ENCODE data around the gene HK1. TPM values are rescaled to one million over a fixed set of nuclear protein-coding genes. Genes with fewer than 3 reads are reported as not detected.

HK1 gene
- polyA plus RNA-seq, 1 donor from 2014 or later = 88.6 TPM

GRCh38 chr10:69418052-69418752 is 139.9 kb downstream of the HK1 start:
- peaks cover 2% of the 10 kb centered on the region in 3 donors for H3K4me1 Mint-ChIP-seq
- no peak overlapping the region for H3K4me3 Mint-ChIP-seq
- H3K27me3 Mint-ChIP-seq = peaks cover 11% of the 10 kb centered on the region
- peaks cover 4% of the 10 kb centered on the region for H3K36me3 Mint-ChIP-seq
- H3K9me3 Mint-ChIP-seq = no peaks in the 10 kb centered on the region
- no peak overlapping the region for H3K27ac Mint-ChIP-seq

DNA sequence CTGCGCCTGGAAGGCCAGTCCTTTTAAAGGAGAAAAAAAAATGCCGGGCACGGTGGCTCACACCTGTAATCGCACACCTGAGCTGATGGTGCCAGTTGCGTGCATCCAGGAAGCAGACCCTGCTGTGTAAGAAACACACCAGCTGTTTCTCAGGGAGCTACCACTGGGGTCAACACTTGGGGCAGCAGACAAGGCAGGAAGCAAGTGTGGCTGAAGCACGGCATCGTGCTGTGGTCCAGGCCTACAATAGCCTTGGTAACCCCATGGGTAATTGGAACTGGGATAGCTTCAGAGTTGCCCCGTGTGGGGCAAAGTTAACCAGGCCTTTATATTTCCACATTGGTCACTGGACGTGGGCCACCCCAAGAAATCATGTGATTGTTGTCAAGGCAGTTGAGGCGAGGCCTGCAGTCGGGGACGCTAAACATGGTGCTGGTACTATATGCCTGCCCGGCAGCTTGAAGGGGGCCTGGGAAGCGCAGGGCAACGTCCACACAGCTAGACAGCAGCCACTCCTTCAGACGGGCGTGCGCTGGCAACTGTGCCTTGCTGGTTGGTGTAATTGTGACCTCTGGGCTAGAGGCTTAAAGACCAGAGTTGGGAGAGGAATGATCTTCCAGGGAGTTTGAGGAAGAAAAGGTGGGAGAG is 140.9 kb downstream of the HK1 start:
- Mint-ChIP-seq H3K36me3 (peaks cover 4% of the 10 kb centered on the region), H3K4me1 (peaks cover 0 to 7% (median 0%) of the 10 kb centered on the region in 3 donors), H3K27me3 (peaks cover 11% of the 10 kb centered on the region), H3K4me3 (no peak overlapping the region), H3K27ac (no peak overlapping the region), H3K9me3 (no peaks in the 10 kb centered on the region)

- Mint-ChIP-seq H3K4me3 (no peak overlapping the region), H3K27ac (no peak overlapping the region), H3K9me3 (no peaks in the 10 kb centered on the region), H3K36me3 (peaks cover 4% of the 10 kb centered on the region), H3K27me3 (peaks cover 11% of the 10 kb centered on the region), H3K4me1 (peaks cover 0 to 8% (median 0%) of the 10 kb centered on the region in 3 donors)
Measured at GRCh38 chr10:69419744-69420126, 141.4 kb downstream of the HK1 start.

DNA sequence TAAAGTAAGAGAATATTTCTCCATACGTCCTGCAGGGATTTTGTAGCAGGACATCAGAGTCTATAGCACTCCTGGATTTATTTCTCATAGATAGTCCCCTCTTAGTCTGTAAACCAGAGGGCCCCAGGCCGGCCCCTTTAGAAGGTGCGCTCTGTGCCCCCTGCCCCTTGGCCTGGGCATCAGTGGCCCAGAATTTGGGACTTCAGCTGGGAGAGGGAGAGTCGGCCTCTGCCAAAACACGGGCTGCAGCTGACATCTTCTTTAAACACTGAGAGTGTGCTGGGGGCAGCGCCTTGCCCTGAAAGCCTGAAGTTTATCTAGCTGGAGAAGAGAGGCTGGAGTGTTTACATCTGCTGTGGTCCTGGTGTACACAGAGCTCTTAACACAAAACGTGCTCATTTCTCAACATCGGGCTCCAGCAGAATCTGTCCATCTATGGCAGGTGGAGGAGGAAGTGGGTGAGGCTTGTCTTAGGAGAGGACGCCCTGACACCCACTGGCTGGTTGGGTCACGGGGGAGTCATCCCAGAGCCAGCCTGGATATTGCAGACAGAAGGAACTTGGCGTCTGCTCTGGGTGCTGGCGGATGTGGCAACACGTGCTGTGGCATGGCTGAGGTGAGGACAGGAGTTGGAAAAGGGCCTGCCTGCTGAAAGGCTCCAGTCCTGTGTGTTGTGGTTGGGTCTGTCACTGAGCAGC is 143.5 kb downstream of the HK1 start:
- H3K27me3 Mint-ChIP-seq = peaks cover 10% of the 10 kb centered on the region
- no peaks in the 10 kb centered on the region for H3K9me3 Mint-ChIP-seq
- H3K4me1 Mint-ChIP-seq = peaks cover 0 to 15% (median 0%) of the 10 kb centered on the region in 3 donors
- H3K36me3 Mint-ChIP-seq = peaks cover 4% of the 10 kb centered on the region
- H3K4me3 Mint-ChIP-seq = no peak overlapping the region
- no peak overlapping the region for H3K27ac Mint-ChIP-seq

GRCh38 chr10:69422676-69423075 is 144.4 kb downstream of the HK1 start:
- no peak overlapping the region for H3K27ac Mint-ChIP-seq
- H3K4me3 Mint-ChIP-seq = no peak overlapping the region
- H3K27me3 Mint-ChIP-seq = peaks cover 10% of the 10 kb centered on the region
- no peaks in the 10 kb centered on the region for H3K9me3 Mint-ChIP-seq
- peaks cover 0 to 15% (median 1%) of the 10 kb centered on the region in 3 donors for H3K4me1 Mint-ChIP-seq
- H3K36me3 Mint-ChIP-seq = peaks cover 4% of the 10 kb centered on the region

- peaks cover 4% of the 10 kb centered on the region for H3K27me3 Mint-ChIP-seq
- H3K27ac Mint-ChIP-seq = no peak overlapping the region
- peaks cover 0 to 15% (median 1%) of the 10 kb centered on the region in 3 donors for H3K4me1 Mint-ChIP-seq
- no peak overlapping the region for H3K4me3 Mint-ChIP-seq
- peaks cover 4% of the 10 kb centered on the region for H3K36me3 Mint-ChIP-seq
- H3K9me3 Mint-ChIP-seq = no peaks in the 10 kb centered on the region
Measured at GRCh38 chr10:69425041-69425440, 146.7 kb downstream of the HK1 start.

DNA sequence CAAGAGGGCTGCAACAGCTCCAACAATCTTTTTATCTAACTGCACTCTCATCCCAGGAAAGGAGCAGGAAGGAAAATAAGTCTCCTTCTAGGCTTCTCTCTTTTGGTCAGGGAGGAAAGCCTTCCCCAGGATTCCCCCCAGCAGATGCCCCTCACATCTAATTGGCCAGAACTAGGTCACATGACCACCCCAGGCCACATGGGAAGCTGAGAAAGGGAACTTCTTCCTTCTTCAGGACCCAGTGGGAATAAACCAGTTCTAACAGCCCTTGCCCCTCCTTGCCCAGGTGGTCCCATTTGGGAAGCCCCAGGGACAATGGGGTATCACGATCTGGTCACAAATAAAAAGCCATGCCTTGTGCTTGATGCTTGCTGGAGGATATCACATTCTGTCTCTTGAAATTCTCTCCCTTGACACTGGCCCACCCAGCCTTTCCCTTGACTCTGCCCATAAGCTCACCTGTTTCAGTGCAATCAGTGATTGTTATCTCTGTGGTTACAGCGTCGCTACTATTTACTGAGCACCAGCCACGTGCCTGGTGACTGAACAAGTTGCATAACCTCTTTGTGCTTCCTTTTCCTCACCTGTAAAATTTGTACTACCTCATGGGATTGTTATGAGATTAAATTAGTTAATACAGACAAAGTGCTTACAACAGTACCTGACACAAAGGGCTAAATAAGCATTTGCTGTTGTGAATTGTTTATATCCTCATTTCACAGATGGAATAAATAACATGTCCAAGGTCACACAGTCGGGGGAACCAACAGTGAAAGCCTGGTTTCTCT is 147.4 kb downstream of the HK1 start:
- Mint-ChIP-seq H3K4me3 (no peak overlapping the region), H3K4me1 (peaks cover 0 to 15% (median 1%) of the 10 kb centered on the region in 3 donors), H3K36me3 (peaks cover 4% of the 10 kb centered on the region), H3K27ac (peak overlapping the region in 1 of 3 donors; percentile 32), H3K27me3 (peaks cover 4% of the 10 kb centered on the region), H3K9me3 (no peaks in the 10 kb centered on the region)

GRCh38 chr10:69426376-69426727 is 148.1 kb downstream of the HK1 start:
- H3K36me3 Mint-ChIP-seq = peaks cover 4% of the 10 kb centered on the region
- peaks cover 4% of the 10 kb centered on the region for H3K27me3 Mint-ChIP-seq
- H3K4me1 Mint-ChIP-seq = peaks cover 0 to 15% (median 1%) of the 10 kb centered on the region in 3 donors
- no peak overlapping the region for H3K4me3 Mint-ChIP-seq
- H3K27ac Mint-ChIP-seq = no peak overlapping the region
- H3K9me3 Mint-ChIP-seq = no peaks in the 10 kb centered on the region

GRCh38 chr10:69428165-69428564 is 149.9 kb downstream of the HK1 start:
- H3K27ac Mint-ChIP-seq = no peak overlapping the region
- H3K9me3 Mint-ChIP-seq = no peaks in the 10 kb centered on the region
- no peaks in the 10 kb centered on the region for H3K36me3 Mint-ChIP-seq
- peaks cover 0 to 15% (median 1%) of the 10 kb centered on the region in 3 donors for H3K4me1 Mint-ChIP-seq
- peaks cover 4% of the 10 kb centered on the region for H3K27me3 Mint-ChIP-seq
- no peak overlapping the region for H3K4me3 Mint-ChIP-seq

- Mint-ChIP-seq H3K9me3 (no peaks in the 10 kb centered on the region), H3K27ac (no peak overlapping the region), H3K27me3 (peaks cover 16% of the 10 kb centered on the region), H3K36me3 (no peaks in the 10 kb centered on the region), H3K4me1 (no peaks in the 10 kb centered on the region), H3K4me3 (no peak overlapping the region)
Measured at GRCh38 chr10:69434169-69434568, 155.9 kb downstream of the HK1 start.

GRCh38 chr10:69434926-69435325 is 156.6 kb downstream of the HK1 start:
- Mint-ChIP-seq H3K27ac (no peak overlapping the region), H3K36me3 (no peaks in the 10 kb centered on the region), H3K4me3 (no peak overlapping the region), H3K4me1 (no peaks in the 10 kb centered on the region), H3K27me3 (peaks cover 17% of the 10 kb centered on the region), H3K9me3 (no peaks in the 10 kb centered on the region)

GRCh38 chr10:69435966-69436520 is 157.7 kb downstream of the HK1 start:
- Mint-ChIP-seq H3K4me3 (no peak overlapping the region), H3K36me3 (no peaks in the 10 kb centered on the region), H3K4me1 (no peaks in the 10 kb centered on the region), H3K27me3 (peaks cover 17% of the 10 kb centered on the region), H3K9me3 (no peaks in the 10 kb centered on the region), H3K27ac (no peak overlapping the region)

DNA sequence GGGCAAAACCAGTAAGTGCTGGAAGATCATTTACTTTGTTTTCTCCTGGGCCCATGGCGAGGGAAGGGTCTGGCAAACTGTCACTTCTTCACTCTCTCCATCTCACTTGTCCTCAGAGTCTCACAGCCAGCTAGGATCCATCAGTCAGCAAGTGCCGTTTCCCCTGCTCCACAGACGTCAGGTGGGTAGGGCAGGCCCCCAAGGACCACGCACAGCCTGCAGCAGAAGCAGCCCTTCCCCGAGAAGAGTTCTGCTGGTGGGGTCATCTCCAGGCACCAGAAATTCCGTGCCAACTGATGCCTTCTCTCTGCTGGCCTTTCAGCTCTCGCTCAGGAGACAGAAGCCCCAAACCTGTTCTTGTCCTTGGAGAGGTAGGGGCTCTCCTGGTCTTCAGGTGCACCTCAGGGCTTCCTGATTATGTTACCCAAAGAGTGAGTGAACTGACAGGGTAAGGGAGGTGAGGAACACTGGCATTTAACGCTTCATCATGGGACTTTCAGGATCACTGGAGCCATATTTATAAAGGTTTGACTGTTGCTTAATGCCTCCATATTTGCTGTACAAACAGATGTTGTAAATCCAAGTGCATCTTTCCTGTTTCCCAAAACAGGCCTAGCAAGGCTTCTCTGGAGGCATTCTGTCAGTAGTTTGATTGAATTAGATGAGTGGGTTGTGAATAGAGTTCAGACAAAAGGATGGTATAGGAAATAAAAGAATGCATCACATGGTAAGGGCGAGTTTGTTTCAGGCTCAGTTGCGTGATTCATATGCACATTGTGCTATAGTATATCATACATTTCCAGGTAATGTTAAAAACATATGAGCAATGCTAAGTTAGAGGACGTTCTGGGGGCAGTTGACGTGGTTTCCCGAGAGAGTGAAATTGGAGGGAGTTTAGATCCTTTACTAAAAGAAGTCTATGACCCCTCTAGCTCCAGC is 159.3 kb downstream of the HK1 start:
- Mint-ChIP-seq H3K4me3 (no peak overlapping the region), H3K4me1 (no peaks in the 10 kb centered on the region), H3K27ac (no peak overlapping the region), H3K27me3 (peaks cover 17% of the 10 kb centered on the region), H3K9me3 (no peaks in the 10 kb centered on the region), H3K36me3 (no peaks in the 10 kb centered on the region)
